LHCN-M2 (cell line): ENCODE measurements around the gene SLC8A2. TPM values are rescaled to one million over a fixed set of nuclear protein-coding genes. Genes with fewer than 3 reads are reported as not detected.
A peak's percentile ranks its signal among the peaks of the same experiment; 100 is the strongest.
"Not testable (repeated sequence)": the region's sequence is repeated elsewhere in the genome, so short reads cannot be mapped to it uniquely, and the experiment has no call there.

ENCODE experiments used
- DNase-seq: peaks from one replicate; pipeline ENCODE4 v3.0.0-alpha.2; 2012; ENCODE audit warnings: low read depth
- total RNA-seq: library from RNA; depleted of rRNA; stranded (reverse); fragments of >200 nt; gene quantifications from 2 replicates; pipeline ENCODE4 v1.2.3, GENCODE V29; 2014

The SLC8A2 gene
- total RNA-seq, 1 experiment from 2014 or later, result 0.06 TPM

DNA sequence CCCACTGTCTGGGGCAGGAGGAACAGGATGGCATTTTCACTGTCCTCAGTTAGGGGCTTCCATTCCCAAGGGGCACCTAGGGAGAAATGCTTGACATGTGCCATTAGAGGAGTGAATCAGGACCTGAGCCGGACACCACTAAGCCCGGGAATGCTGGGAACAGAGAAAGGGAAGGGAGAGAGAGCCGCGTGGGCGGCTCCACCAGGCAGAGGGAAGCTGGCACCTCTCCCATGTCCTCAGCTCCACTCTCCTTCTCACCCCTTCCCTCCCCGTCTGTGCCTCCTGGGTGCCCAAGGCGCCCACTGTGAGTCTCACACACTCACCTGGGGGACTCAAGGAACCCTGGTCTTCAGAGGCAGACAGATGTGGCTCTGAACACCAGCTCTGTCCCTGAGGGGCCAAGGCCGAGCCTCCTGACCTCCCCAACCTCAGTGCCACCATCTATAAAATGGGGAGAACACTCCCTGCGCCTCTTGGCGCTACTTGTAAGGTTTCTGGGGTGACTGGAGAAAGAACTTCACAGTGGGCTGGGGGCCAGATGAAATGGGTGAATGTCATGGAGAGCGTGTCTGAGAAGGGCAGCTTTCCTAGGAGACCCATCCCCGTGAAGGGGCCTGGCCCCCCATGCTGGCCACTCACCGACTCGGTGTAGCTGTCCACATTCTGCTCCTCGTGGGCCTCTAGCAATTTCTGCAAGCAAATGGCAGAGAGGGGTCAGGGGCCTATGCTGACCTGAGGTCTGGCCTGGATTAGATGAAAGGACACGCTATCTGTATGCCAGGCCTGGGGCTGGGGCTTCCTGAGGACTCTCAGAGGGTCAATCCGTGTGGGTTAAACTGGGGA, 17.6 kb upstream of the SLC8A2 start:
- no peak for DNase-seq

DNA sequence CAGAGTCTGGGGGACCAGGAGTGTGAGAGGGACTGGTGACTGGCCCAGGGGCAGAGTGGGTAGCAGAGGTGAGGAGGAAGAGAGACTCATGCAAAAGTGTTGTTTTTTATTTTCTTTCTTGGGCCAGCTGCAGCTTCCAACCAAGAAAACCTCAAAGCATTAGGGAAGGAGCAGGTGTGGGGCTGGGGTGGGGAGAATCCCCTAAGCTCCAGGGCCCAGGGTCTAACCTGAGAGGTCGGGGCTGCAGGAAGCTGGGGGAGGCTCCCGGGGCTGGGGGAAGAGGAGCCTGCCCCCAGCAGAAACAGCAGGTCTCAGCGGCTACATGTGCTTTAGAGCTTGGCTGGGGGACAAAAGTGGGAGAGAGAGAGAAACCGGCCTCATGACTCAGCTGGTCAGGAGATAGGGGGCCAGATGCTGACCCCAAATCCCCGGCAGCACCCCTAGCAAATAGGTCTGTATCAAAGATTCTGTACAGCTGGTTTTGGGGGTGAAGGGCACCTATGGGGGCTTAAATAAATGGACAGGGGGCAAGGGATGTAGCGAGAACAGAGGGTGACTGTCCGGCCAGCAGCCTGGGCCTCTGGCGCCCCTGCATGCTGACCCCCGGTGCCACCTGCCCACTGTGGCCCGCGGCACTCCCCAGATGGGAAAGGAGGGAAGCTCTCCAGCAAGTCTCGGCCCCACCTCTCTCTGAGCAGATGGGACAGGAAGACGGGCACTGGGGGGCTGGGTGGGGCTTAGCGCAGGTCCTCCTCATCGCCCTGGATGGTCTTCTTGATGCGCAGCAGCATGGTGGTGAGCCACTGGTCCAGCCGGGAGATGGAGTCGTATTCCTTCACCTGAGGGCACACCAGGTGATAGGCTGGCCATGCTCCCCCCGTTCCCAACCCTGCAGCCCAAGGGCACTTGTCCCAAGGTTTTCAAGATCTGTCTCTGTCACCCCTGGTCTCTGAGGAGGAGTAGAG, 16.1 kb upstream of the SLC8A2 start:
- no peak for DNase-seq

DNA sequence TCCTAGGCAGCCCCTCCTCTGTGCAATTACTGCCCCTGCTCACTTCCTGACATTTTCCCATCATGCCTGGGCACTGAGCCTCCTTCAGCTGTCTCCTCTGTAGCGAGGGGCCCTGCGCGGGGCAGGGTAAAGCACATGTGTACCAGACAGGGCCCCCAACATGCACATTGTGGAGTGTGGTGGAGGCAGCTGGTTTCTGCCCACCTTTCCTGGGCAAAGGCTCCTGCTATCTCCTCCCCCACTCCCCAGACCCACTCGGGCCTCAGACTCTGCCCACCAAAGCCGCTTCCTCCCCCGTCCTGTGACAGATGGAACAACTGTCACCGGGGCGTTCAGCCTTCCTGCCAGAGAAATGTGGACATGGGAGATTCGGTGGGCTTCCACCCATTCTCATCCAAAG, 15.2 kb upstream of the SLC8A2 start:
- DNase-seq, result no peak

DNA sequence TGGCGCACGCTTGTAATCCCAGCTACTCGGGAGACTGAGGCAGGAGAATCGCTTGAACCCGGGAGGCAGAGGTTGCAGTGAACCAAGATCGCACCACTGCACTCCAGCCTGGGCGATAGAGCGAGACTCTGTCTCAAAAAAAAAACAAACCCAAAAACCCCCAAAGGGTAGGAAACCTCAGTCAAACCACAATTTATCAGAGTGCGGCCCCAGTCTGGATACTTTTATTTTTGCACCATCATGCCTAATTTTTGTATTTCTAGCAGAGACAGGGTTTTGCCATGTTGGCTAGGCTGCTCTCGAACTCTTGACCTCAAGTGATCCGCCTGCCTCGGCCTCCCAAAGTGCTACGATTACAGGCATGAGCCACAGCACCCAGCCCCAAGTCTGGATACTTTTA, 14.5 kb upstream of the SLC8A2 start:
- not testable (repeated sequence) for DNase-seq

DNA sequence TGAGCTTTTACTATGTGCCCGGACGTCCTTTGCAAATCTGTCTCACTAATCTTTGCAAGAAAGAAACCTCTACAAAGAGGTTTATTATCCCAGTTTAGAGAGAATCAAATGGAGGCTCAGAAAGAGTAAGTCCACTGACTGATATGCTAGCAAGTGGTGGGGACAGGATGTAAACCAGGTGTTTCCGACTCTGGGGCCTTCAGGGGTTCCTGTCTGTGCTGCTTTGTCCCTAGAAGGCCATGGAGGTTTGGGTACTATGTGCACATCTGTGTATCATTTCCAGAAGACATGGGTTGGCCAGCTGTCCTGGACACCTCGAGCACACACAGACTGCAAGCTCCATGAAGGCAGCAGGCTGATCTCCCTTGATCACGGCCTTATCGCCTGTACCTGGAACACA, 13.5 kb upstream of the SLC8A2 start:
- DNase-seq, result no peak

DNA sequence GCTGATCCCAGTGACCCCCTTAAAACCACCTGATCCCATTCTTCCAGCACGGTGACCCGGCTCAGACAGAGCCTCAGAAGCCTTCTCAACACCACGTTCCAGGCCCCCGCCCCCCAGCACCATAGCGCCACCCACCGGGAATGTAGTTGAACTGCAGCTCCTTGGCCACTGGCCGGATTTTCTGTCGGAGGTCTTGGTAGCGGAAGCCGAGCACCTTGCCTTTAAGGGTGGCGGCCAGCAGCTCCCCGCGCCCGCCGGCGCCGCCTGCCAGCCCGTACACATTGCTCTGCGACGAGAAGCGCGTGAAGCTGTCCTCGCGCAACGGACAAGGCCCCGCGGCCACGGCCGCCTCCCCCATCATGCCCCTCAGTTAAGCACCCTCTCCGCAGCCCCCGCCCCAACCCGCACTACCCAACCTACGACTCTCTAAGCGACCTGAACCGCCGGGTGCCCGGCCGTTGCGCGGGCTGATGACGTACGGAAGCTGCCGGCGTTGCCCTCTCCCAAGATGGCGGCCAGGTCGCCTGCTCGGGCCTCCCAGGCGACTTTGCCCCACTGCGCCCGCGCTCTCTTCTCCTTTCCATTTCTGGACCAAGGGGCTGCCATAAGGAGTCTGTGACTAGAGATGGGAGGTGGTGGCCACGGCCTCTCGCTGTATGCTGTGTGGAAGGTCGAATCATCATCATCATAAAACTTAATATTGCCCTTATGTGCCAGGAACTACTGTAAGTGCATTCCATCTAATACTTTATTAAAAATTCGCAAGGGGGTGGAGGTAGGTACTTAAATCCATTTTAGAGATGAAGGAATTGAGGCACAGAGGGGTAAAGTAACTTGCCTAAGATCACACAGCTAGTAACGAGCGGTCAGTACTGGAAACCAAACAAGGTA, 12.4 kb upstream of the SLC8A2 start, which contains the start of gene KPTN:
TSS of gene KPTN (minus strand) at position 420 of the 891 bp plus-strand sequence. CDS start at position 361, 59 bp downstream.
- DNase-seq, result peak; percentile 85

DNA sequence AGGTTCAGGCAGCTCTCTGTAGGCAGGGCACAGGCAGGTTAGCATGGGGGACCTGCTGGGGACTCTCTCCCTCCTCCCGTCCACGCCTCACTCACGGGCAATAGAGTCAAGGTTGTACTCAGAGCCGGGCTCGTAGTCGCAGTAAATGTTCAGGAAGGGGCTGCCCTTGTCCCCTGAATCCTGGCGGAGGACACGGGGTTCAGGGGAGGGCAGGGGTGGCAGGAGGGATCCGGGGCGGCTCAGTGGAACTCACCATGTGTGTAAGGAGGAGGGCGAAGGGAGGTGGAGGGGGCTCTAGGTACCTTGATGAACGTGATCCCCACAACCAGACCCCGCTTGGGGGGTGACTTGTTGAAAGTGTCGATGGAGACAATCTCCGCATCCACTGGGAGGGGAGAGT, 11.5 kb upstream of the SLC8A2 start:
- DNase-seq, result no peak

DNA sequence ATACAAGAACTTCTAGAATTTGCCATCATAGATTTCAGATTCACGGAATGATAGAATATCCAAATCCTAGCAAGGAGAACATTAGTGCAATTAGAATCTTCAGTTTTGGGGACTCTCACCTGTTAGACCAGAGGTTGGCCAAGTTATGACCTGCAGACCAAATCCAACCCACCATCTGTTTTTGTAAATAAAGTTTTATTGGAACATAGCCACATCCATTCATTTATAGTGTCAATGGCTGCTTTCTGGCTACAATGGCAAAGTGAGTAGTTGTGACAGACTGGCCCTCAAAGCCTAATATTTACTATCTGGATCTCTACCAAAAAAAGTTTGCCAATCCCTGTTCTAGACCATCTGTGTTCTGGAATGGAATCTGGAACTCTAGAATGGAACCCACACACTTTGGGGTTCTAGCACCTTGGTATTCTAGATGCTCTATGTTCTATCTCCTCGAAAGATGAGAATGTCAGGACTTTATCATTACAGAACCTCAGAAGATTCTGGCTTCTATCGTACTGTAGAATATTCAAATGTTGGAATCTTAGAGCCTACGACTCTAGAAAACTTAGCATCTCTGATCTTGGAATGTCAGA, 9.9 kb upstream of the SLC8A2 start:
- DNase-seq, result no peak

DNA sequence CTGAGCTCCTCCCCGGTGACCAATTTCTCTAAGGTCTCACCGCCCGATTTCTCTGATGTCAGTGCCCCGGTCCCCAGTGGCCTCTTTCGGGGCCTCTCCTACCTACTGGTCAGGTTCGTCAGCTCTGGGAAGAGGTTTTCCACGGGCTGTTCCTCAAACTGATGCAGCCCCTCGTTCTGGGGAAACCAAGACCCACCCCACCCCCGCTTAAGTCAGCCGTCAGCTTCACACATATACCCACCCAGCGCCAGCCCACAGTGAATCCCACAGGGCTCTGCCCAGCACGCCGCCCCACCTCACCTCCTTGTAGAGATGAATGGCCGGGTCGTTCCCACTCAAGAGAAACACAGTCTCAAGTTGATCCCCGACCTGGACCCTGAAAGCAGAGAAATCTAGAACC, 9.0 kb upstream of the SLC8A2 start:
- DNase-seq, result no peak

DNA sequence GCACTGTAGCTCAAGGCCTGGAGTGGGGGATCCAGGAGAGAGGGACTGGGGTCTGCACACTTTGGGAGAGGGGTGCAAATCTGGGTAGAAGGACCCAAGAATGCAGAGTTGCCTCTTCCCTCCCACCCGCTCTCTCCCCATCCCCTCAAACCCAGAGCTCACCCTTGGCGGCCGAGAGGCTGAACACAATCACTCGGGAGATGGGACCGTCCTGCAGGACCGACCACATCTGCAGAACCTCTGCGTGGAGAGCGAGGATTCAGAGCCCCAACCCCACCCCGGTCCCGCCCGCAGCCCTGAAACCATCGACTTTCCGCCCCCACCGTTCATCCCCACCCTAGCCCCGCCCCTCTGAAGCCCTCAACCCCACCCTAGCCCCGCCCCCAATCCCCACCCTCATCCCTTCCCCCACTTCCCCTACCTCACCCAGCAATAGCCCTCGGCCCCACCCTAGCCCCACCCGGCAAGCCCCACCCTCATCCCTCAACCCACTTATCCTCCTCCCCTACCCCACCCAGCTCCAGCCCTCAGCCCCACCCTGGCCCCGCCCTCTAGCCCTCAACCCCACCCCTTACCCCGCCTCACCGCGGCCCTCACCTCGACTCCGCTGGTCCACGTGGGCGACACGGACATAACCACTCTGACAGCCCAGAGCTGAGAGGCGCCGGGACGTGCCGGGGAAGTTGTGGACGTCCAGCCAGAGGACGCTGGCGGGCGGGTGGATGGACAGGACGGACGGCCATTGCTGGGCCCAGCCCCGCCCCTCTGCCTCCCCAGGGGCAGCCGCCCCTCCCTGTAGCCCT, 8.2 kb upstream of the SLC8A2 start:
- no peak for DNase-seq

DNA sequence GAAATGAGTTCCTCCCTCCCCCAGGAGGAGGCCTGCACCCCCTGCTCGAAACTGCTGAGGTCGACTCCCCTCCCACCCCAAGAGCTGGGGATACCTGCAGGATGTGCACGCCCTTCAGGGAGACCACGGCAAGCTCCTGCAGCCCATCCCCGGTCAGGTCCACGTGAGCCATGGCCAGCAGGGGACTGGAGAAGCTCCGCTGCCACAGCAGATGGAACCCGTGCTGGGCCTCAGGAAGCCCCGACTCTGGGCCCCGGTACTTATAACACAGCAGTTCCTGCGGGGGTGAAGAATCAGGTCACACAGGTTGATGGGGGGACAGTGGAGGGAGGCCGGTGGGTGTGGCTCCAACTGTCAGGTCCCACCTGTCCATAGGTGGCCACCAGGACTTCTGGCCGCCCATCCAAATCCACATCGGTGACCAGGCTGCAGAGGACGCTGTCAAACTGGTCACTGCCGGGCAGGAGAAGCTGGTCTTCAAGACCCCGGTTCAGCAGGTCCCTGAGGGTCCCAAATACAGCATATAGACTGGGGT, 4.8 kb upstream of the SLC8A2 start:
- DNase-seq, result no peak

DNA sequence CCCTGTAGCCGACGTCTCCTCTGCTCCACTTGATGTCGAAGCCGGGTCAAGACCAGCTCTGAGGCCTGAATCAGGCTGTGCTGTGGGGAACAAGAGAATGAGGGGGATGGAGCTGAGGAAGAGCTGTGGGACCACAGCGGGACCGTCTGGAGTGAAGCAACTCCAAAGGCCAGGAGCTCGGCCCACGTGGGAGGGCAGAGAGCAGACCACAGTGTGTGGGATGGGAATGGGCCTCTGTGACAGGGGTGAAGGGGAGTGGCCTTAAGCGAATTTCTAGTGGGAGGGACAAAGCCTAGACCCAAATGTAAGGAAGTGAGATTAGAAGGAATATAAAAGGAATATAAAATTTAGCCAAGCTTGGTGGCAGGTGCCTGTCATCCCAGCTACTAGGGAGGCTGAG, 3.8 kb upstream of the SLC8A2 start:
- no peak for DNase-seq

DNA sequence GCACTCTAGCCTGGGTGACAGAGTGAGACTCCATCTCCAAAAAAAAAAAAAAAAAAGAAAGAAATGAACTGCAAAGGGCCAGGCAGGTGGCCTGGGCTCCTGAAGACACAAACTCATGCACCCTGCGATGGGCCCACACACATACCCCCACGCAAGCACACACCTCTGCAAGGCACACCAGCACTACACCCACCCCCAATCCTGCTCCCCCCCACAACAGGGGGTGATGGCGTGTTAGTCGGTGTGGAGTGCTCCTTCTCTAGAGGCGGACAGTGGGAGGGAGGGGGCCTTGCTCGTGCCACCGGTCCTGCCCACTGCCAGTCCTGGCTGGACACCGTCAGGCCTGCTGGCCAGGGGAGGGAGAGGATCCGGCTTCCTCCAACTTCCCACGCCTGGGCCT, 1.6 kb upstream of the SLC8A2 start:
- DNase-seq, result no peak

DNA sequence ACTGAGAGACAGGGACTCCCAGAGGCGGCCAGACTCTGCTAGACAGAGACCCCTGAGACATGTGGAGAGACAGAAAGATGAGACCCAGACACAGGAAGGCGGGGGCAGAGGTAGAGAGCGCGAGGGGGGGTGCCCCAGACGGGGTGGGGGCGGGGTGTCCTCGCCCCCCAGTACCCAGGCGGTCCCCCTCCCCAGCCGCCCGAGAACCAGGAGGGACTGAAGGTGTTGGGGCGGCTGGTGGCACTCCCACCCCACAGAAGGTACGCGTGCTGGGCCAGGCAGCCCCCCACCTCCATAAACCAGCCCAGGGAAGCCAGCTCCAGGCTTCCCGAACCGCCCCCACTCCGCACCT, 336 bp downstream of the SLC8A2 start:
- DNase-seq, result no peak

DNA sequence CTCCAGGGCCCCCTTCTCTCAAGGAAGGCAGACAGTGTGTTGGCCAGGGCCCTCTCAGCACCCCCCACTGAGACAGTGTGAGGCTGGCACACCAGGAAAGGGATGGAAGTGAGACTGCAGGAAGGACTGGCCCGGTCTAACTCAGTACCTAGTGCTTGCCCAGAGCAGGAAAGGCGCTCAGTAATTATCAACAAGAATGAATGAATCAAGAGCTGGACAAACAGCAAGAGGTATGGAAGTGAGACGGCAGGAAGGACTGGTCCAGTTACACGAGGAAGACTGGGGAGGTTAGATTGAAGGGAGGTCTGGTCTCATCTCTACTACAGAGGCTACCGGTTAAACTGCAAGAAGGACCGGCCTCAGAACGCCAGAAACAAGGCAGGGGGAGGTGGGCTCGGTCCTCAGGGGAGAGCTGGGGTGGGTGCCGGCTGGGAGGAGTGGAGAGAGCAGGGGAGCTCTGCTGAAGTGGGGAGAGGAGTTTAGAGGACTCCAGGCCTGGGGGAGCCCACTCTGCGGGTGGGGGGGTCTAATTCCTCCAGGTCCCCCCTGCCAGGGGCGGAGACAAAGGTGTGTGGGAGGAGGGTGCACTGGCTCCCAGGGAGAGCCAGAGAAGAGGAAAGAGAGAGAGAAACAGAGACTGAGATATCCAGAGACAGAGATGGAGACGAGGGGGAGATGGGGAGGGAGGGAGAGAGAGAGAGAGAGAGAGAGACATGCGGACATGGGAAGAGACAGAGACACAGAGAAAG, 1.1 kb downstream of the SLC8A2 start:
- no peak for DNase-seq

DNA sequence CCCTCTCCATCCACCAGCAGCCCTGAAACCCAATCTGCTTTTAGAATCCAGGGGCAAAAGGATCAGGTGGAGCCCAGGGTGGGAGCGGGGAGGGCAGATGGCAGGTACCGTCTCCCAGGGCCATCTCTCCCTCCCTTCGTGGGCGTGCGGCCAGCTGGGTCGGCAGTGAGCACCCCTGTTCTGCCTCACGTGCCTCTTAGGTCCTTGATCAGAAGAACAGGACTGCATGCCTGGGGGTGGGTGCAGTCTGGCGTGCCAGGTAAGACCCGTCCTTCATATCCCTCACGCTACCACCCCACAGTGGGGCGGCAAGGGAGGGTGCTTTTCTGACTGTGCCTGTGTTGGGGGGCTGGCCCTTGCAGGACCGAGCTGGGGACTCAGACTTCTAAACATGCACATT, 2.0 kb downstream of the SLC8A2 start:
- no peak for DNase-seq

DNA sequence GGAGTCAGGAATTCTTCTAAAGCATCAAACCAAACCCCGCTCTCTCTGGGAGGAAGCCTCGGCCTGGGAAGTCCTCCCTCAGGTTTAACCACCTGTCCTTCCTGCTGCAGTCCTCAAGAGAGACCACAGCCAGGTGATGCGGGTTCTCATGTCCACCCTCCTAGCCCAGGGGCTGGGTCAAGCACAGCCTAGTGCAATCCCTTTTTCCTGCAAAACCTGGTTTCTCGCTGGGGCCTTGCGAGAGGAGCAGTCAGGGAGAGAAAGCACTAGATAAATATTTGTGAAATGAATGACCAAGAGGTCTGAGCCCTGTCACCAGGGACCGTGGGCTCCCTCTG, 2.4 kb downstream of the SLC8A2 start:
- no peak for DNase-seq

DNA sequence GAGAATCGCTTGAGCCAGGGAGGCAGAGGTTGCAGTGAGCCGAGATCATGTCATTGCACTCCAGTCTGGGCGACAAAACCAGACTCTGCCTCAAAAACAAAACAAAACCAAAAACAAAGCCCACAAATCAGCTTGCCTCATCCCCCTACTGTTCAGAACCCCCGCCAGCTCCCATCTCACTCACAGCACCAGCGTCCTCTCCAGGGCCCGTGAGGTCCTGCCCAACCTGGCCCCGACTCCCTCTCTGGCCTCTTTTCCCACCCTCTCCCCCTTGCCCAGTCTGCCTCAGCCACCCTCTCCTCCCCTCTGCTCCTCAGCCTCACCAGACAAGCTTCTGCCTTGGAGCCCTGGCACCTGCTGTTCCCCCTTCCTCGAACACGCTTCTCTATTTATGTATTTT, 3.8 kb downstream of the SLC8A2 start:
- DNase-seq, result no peak

DNA sequence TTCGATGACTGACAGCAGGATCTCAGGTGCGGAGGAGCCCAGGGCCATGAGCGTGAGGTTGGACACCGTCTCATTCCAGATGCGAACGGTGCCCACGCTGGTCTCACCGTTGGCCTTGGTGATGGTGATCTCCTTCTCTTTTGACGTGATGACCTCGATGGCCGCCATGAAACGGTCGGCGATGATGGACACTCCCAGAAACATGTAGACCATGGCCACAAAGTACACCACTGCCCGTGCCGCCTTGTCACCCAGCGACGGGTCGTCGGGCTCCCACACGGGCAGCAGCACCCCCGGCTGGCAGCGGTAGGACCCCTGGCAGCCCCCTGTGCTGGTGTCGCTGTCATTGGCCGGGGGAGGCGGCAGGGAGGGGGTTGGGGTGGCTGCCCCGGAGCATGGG, 5.7 kb downstream of the SLC8A2 start:
- DNase-seq, result no peak
